GM12892 (cell line): ENCODE results near the gene PRX.
"Not testable (repeated sequence)": the region's sequence is repeated elsewhere in the genome, so short reads cannot be mapped to it uniquely, and the experiment has no call there.

ENCODE experiments used
- DNase-seq: peaks from one replicate; pipeline ENCODE4 v3.0.0; 2011; ENCODE audit not compliant: insufficient read length
- FAIRE-seq: peaks from 2 replicates; lab custom pipeline; 2011; peaks lifted over from hg19 to GRCh38; lab: Jason Lieb, UNC
- POLR2A ChIP-seq: IDR thresholded peaks from 2 replicates; pipeline ENCODE4 v1.6.1; 2011; ENCODE audit warnings: low read depth, low read length, control low read depth
- POLR2AphosphoS5 ChIP-seq: IDR thresholded peaks from 2 replicates; pipeline ENCODE4 v1.6.1; 2011; ENCODE audit warnings: low read depth, low read length, control low read depth
- TAF1 ChIP-seq: IDR thresholded peaks from 2 replicates; pipeline ENCODE4 v1.6.1; 2011; ENCODE audit warnings: low read depth, mild to moderate bottlenecking, control low read depth, low read length, borderline replicate concordance

Gene PRX

GRCh38 chr19:40431698-40432097 lies 18.5 kb upstream of the PRX start:
- no peak for TF ChIP-seq TAF1
- TF ChIP-seq POLR2AphosphoS5 = no peak
- TF ChIP-seq POLR2A = no peak
- no peak for DNase-seq
- FAIRE-seq = no peak

DNA sequence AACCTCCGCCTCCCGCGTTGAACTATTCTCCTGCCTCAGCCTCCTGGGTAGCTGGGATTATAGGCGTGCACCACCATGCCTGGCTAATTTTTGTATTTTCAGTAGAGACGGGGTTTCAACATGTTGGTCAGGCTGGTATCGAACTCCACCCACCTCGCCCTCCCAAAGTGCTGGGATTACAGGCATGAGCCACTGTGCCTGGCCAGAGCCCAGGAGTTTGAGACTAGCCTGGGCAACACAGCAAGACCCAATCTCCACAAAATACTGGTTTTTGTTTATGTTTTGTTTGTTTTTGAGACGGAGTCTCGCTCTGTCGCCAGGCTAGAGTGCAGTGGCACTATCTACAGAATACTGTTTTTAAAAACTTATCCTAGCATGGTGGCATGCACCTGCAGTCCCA lies 17.1 kb upstream of the PRX start:
- not testable (repeated sequence) for FAIRE-seq, DNase-seq

GRCh38 chr19:40428197-40428596 lies 15.0 kb upstream of the PRX start:
- DNase-seq, FAIRE-seq: not testable (repeated sequence)

DNA sequence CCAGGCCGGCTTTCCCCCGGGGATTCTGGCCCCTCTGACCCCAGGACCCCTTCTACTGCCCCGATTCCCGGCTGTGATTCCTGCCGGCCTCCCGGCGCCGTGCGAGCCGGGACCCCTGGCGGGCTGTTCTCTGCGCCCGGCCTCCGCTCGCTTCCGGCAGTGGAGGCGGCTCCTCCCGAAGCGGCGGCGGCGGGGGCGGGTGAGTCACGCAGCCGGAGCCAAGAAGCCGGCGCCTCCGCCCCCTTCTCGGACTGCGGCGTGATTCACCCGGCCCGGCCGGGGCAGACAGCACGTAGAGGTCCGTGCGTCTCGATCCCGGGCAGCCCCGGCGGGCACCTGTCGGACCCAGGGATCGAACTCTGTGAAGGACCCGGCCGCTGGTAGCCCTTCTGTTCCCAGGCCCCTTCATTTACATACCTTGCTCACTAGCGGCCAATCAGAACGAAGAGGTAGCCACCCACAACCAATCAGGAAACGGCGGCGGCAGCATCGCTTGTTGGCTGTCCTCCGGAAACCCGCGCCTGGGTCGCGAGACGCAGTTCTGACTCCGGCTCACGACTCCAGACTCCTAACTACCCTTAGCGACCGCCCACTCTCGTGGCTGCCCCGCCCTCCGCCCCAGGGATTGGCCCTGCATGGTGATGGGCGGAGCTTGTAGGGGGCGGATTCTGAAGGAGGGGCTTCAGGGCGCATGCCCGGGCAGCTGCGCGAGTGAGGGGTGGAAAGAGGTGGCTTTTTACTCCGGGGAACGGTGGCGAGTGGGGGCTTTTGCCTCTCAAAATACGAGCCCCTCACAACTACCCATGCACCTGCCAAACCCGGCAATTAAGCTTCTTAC lies 12.5 kb upstream of the PRX start, which contains the start of gene SERTAD1:
Gene SERTAD1 (minus strand): TSS at position 543 of the 838 bp plus-strand sequence. CDS start 2,446 bp downstream, outside the sequence.
- peak; percentile 81 for TF ChIP-seq TAF1
- peak; percentile 96 for TF ChIP-seq POLR2AphosphoS5
- TF ChIP-seq POLR2A = peak; percentile 97
- FAIRE-seq (peak; percentile 95), DNase-seq (peak; percentile 99)

- peak; percentile 60 for FAIRE-seq
- no peak for TF ChIP-seq POLR2AphosphoS5
- no peak for TF ChIP-seq POLR2A
- no peak for TF ChIP-seq TAF1
- DNase-seq = no peak
Observed at GRCh38 chr19:40424637-40425449, 11.7 kb upstream of the PRX start.

DNA sequence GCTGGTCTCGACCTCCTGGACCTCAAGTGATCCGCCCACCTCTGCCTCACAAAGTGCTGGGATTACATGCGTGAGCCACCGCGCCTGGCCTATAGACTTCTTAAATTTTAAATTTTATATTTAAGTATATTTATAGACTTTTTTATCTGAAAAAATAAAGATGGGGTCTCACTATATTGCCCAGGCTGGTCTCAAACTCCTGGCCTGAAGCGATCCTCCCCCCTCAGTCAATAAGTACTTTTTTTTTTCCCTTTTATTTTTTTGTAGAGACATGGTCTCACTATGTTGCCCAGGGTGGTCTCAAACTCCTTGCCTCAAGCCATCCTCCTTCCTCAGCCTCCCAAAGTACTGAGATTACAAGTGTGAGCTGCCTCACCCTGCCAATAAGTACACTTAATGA lies 10.8 kb upstream of the PRX start:
- no peak for FAIRE-seq
- no peak for DNase-seq
- no peak for TF ChIP-seq TAF1
- no peak for TF ChIP-seq POLR2AphosphoS5
- TF ChIP-seq POLR2A = no peak

- FAIRE-seq (no peak), DNase-seq (no peak)
- no peak for TF ChIP-seq TAF1
- TF ChIP-seq POLR2AphosphoS5 = no peak
- 0 out of 2 replicates have a peak, but pooled peaks have one; percentile 13 for TF ChIP-seq POLR2A
Observed at GRCh38 chr19:40422748-40423566, 9.8 kb upstream of the PRX start.

DNA sequence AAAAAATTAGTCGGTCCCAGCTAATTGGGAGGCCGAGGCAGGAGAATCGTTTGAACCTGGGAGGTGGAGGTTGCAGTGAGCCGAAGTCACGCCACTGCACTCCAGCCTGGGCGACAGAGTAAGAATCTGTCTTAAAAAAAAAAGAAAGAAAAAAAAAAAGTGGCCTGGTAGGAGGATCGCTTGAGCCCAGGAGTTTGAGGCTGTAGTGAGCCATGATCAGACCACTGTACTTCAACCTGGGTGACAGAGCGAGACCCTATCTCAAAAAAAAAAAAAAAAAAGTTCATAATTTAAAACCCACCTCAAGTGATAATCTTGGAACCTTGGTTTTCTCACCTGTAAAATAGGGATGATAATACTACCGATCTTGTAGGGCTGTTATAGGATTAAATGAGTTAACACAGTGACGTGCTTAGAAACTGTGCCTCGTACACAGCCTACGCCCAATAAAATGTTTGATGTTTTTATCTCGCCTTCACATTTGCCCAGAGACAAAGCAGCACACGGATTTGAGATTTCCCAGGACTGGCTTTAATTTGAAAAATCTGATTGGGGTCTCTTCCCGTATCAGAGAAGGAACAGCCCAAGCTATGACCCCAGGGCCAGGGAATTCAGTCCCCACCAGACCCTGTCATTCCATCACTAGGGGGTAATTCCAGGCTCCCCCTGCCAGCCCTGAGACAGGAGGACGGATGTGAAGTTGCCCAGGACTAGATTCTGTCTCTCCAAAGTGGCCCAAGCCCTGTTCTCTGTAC lies 9.0 kb upstream of the PRX start:
- DNase-seq (no peak), FAIRE-seq (no peak)
- TF ChIP-seq POLR2A (no peak), TAF1 (no peak), POLR2AphosphoS5 (no peak)

GRCh38 chr19:40420766-40421765 lies 7.9 kb upstream of the PRX start:
- FAIRE-seq = peak; percentile 78

DNA sequence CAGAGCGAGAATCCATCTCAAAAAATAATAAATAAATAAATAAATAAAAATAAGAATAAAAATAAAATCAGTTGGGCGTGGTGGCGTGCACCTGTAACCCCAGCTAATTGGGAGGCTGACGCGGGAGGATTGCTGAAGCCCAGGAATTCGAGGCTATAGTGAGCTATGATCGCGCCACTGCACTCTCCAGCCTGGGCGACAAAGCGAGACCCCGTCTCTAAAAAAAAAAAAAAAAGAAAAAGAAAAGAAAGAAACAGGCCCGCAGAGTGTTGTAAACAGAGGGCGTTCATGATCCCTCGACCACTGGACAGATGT lies 7.2 kb upstream of the PRX start:
- FAIRE-seq = no peak
- no peak for DNase-seq
- TF ChIP-seq POLR2AphosphoS5 (no peak), TAF1 (no peak), POLR2A (no peak)

More at GRCh38 chr19:40420766-40421765, 7.9 kb upstream of the PRX start:
- peak; percentile 84; the same call in 1 of the 2 replicates for TF ChIP-seq POLR2A
- TF ChIP-seq TAF1 = peak; percentile 40; the same call in 1 of the 2 replicates
- TF ChIP-seq POLR2AphosphoS5 = peak; percentile 76
- peak; percentile 72 for DNase-seq
